BE2C (cell line): ENCODE measurements around the gene ICE1.

Experiments used
- DNase-seq: peaks from one replicate; pipeline ENCODE4 v3.0.0-alpha.2; 2020
- H3K27me3 ChIP-seq: fragments of 250-450 bp; sonication (Bioruptor Pico); 2 replicates; pipeline ENCODE4 v1.5.1; 2020; ENCODE audit warnings: mild to moderate bottlenecking
- H3K36me3 ChIP-seq: fragments of 250-450 bp; sonication (Bioruptor Pico); 2 replicates; pipeline ENCODE4 v1.5.1; 2020; ENCODE audit warnings: mild to moderate bottlenecking
- H3K4me1 ChIP-seq: fragments of 250-450 bp; sonication (Bioruptor Pico); 2 replicates; pipeline ENCODE4 v1.5.1; 2020
- H3K4me3 ChIP-seq: 2 replicates; pipeline ENCODE4 v1.5.1; 2011; ENCODE audit warnings: low read depth, low read length
- H3K9me3 ChIP-seq: fragments of 250-450 bp; sonication (Bioruptor Pico); 2 replicates; pipeline ENCODE4 v1.5.1; 2020
- TF ChIP-seq, protein P1 (sequence below): IDR thresholded peaks from 2 replicates; pipeline ENCODE4 v1.5.1; 2012; ENCODE audit warnings: mild to moderate bottlenecking, low read depth, low read length

ICE1 gene

GRCh38 chr5:5523066-5523505 lies 100.6 kb downstream of the ICE1 start:
- Histone ChIP-seq H3K9me3 (no peaks in the 10 kb centered on the region), H3K27me3 (no peaks in the 10 kb centered on the region), H3K4me3 (no peak overlapping the region), H3K36me3 (no peaks in the 10 kb centered on the region), H3K4me1 (no peaks in the 10 kb centered on the region; the same call in 1 of the 2 replicates)
- DNase-seq: no peak
- TF ChIP-seq, protein P1, sequence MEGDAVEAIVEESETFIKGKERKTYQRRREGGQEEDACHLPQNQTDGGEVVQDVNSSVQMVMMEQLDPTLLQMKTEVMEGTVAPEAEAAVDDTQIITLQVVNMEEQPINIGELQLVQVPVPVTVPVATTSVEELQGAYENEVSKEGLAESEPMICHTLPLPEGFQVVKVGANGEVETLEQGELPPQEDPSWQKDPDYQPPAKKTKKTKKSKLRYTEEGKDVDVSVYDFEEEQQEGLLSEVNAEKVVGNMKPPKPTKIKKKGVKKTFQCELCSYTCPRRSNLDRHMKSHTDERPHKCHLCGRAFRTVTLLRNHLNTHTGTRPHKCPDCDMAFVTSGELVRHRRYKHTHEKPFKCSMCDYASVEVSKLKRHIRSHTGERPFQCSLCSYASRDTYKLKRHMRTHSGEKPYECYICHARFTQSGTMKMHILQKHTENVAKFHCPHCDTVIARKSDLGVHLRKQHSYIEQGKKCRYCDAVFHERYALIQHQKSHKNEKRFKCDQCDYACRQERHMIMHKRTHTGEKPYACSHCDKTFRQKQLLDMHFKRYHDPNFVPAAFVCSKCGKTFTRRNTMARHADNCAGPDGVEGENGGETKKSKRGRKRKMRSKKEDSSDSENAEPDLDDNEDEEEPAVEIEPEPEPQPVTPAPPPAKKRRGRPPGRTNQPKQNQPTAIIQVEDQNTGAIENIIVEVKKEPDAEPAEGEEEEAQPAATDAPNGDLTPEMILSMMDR: no peak

DNA sequence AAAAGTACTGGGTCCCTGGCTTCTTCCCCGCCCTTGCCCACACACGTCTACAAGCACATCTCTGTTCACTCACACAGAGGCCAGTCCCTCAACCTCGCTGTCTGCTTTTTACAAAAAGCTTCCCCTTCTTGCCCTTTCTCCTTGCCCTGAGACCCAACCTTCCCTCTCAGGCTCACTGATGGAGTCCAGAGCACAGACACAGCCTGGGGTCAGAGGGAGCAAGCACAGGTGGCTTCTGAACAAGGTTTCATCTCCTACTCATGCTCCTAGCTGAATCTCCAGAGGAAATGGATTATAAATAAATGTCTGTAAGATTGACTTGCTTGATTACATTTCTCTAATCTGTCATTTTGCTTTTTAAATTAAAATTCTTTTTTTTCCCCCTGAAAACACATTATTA lies 101.8 kb downstream of the ICE1 start:
- H3K27me3 ChIP-seq: no peaks in the 10 kb centered on the region
- no peaks in the 10 kb centered on the region; the same call in 1 of the 2 replicates for H3K9me3 ChIP-seq
- H3K4me1 ChIP-seq: no peaks in the 10 kb centered on the region; the same call in 1 of the 2 replicates
- TF ChIP-seq, protein P1: no peak
- H3K36me3 ChIP-seq: no peaks in the 10 kb centered on the region
- DNase-seq: no peak
- H3K4me3 ChIP-seq: no peak overlapping the region

DNA sequence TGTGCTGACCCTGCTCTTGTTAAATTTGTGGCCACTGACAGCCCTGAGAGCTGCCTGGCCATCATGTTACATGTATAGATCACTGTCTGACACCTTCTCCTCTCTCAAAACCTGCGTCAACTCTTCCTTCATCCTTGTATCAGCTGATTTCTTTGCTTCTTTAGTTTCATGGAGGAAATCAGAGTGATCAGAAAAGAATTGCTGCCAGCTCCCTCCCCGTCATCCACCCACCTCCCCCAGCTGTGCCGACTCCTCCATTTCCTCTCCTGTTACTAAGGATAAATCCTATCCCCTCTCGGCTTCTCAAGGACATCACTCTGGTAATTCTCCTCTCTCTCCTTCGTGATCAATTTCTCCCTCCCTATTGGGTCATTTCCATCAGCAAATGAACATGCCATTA lies 108.9 kb downstream of the ICE1 start:
- TF ChIP-seq, protein P1: no peak
- Histone ChIP-seq H3K4me3 (no peak overlapping the region), H3K36me3 (no peaks in the 10 kb centered on the region), H3K4me1 (no peaks in the 10 kb centered on the region), H3K9me3 (no peaks in the 10 kb centered on the region; the same call in 1 of the 2 replicates), H3K27me3 (no peaks in the 10 kb centered on the region)
- no peak for DNase-seq

DNA sequence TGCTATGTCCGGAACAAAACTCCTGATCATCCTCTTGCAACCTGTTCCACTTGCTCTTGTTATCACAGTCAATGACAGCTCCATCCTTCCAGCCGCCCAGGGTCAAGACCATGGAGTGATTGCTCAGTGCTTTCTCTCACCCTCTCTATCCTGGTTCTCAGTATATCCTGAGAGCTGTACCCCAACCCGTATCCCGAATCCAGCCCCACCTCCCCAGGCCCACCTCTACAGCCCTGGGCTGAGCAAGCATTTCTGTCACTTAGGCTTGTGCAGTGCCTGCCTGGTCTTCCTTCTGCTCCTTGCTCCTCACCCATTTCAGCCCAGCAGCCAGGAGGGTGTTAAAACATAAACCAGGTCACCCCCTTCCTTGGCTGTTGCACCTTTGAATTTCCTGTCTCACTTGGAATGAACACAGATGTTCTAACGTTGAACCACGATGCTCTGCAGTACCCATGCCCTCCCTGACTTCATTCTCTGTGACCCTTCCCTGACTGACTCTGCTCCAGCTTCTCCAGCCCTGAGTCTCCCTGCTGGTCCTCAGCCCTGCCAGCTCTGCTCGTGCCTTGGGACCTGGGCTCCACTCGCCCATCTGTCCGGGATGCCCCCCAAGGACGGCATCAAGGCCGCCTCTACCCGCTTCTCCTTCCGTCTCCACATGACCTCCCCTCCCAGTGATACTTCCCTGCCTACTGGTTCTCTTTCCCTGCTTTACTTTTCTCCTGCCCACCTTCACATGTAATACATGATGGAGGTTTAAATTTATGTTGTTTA lies 110.0 kb downstream of the ICE1 start:
- H3K27me3 ChIP-seq: no peaks in the 10 kb centered on the region
- no peaks in the 10 kb centered on the region for H3K4me1 ChIP-seq
- H3K4me3 ChIP-seq: no peak overlapping the region
- no peaks in the 10 kb centered on the region for H3K36me3 ChIP-seq
- H3K9me3 ChIP-seq: no peaks in the 10 kb centered on the region; the same call in 1 of the 2 replicates
- TF ChIP-seq, protein P1: no peak
- no peak for DNase-seq

GRCh38 chr5:5533927-5534326 lies 111.5 kb downstream of the ICE1 start:
- no peaks in the 10 kb centered on the region for H3K4me1 ChIP-seq
- no peaks in the 10 kb centered on the region for H3K27me3 ChIP-seq
- no peaks in the 10 kb centered on the region; the same call in 1 of the 2 replicates for H3K9me3 ChIP-seq
- TF ChIP-seq, protein P1: no peak
- DNase-seq: no peak
- H3K4me3 ChIP-seq: no peak overlapping the region
- H3K36me3 ChIP-seq: no peaks in the 10 kb centered on the region

GRCh38 chr5:5534333-5534732 lies 111.9 kb downstream of the ICE1 start:
- H3K9me3 ChIP-seq: no peaks in the 10 kb centered on the region

More at GRCh38 chr5:5534333-5534732, 111.9 kb downstream of the ICE1 start:
- H3K27me3 ChIP-seq: no peaks in the 10 kb centered on the region
- TF ChIP-seq, protein P1: no peak
- H3K4me1 ChIP-seq: no peaks in the 10 kb centered on the region
- no peak for DNase-seq
- H3K36me3 ChIP-seq: no peaks in the 10 kb centered on the region
- no peak overlapping the region for H3K4me3 ChIP-seq
